Neural cell (in vitro differentiated cells): ENCODE results near the gene RRM1. TPM values are rescaled to one million over a fixed set of nuclear protein-coding genes. Genes with fewer than 3 reads are reported as not detected.

ENCODE experiments used
- H2AFZ ChIP-seq: fragments of 200-600, 300-800 bp; sonication (generic), shearing (Covaris generic); 2 replicates; pipeline ENCODE4 v1.6.0; 2014; ENCODE audit warnings: low read depth, mild to moderate bottlenecking, antibody characterized with exemption, low read length, moderate library complexity
- H3F3A ChIP-seq: fragments of 200-600 bp; shearing (Covaris generic); 2 replicates; pipeline ENCODE4 v1.6.1; 2016; ENCODE audit warnings: mild to moderate bottlenecking, moderate library complexity, mixed read lengths, antibody characterized with exemption, low read length; ENCODE audit not compliant: insufficient read depth, poor library complexity, severe bottlenecking
- H3K27ac ChIP-seq: fragments of 200-600, 300-800 bp; sonication (generic), shearing (Covaris generic); 2 replicates; pipeline ENCODE4 v1.5.1; 2014; ENCODE audit warnings: mild to moderate bottlenecking, low read length, moderate library complexity
- H3K27me3 ChIP-seq: fragments of 300-800, 200-600 bp; sonication (generic), shearing (Covaris generic); 2 replicates; pipeline ENCODE4 v1.6.0; 2014; ENCODE audit warnings: mild to moderate bottlenecking, low read depth, low read length, moderate library complexity; ENCODE audit not compliant: insufficient read depth
- H3K36me3 ChIP-seq: fragments of 300-800, 200-600 bp; sonication (generic), shearing (Covaris generic); 2 replicates; pipeline ENCODE4 v1.5.1; 2014; ENCODE audit warnings: mild to moderate bottlenecking, antibody characterized with exemption, low read length, moderate library complexity; ENCODE audit not compliant: insufficient read depth
- H3K4me2 ChIP-seq: fragments of 300-800, 200-600 bp; sonication (generic), shearing (Covaris generic); 2 replicates; pipeline ENCODE4 v1.6.0; 2014; ENCODE audit warnings: mild to moderate bottlenecking, low read length
- H3K4me3 ChIP-seq: fragments of 300-800, 200-600 bp; sonication (generic), shearing (Covaris generic); 2 replicates; pipeline ENCODE4 v1.5.1; 2014; ENCODE audit warnings: mild to moderate bottlenecking, low read length, moderate library complexity
- H3K79me2 ChIP-seq: fragments of 200-600 bp; shearing (Covaris generic); replicated peaks from 2 replicates; pipeline ENCODE4 v1.6.0; 2014; ENCODE audit warnings: mild to moderate bottlenecking, low read length, moderate library complexity; ENCODE audit not compliant: insufficient read depth
- H3K9ac ChIP-seq: fragments of 300-800, 200-600 bp; sonication (generic), shearing (Covaris generic); 2 replicates; pipeline ENCODE4 v1.6.1; 2016; ENCODE audit warnings: mild to moderate bottlenecking, low read length, mixed read lengths
- H3K9me2 ChIP-seq: fragments of 200-600 bp; shearing (Covaris generic); 2 replicates; pipeline ENCODE4 v1.6.1; 2016; ENCODE audit warnings: mild to moderate bottlenecking, low read length, mixed read lengths; ENCODE audit not compliant: insufficient read depth
- H3K9me3 ChIP-seq: fragments of 200-600, 300-800 bp; sonication (generic), shearing (Covaris generic); 2 replicates; pipeline ENCODE4 v1.6.1; 2016; ENCODE audit warnings: mild to moderate bottlenecking, mixed run types, low read length, moderate library complexity, mixed read lengths
- H4K20me1 ChIP-seq: fragments of 200-600 bp; shearing (Covaris generic); 2 replicates; pipeline ENCODE4 v1.6.1; 2016; ENCODE audit warnings: mild to moderate bottlenecking, mixed run types; ENCODE audit not compliant: insufficient read depth
- CTCF ChIP-seq: fragments of 450-650 bp; IDR thresholded peaks from 2 replicates; pipeline ENCODE4 v1.5.1; 2014; ENCODE audit warnings: antibody characterized with exemption, mild to moderate bottlenecking, moderate library complexity; ENCODE audit not compliant: poor library complexity, severe bottlenecking
- EP300 ChIP-seq: fragments of 450-650 bp; conservative IDR thresholded peaks from 2 replicates; pipeline ENCODE4 v1.6.1; 2014; ENCODE audit warnings: antibody characterized with exemption, mild to moderate bottlenecking, moderate library complexity; ENCODE audit not compliant: poor library complexity, severe bottlenecking
- EZH2 ChIP-seq: fragments of 200-600, 300-800 bp; shearing (Covaris generic), sonication (generic); IDR thresholded peaks from 2 replicates; pipeline ENCODE4 v1.6.1; 2014; ENCODE audit warnings: antibody characterized with exemption, low read length, borderline replicate concordance, mild to moderate bottlenecking; ENCODE audit not compliant: insufficient read depth, poor library complexity, severe bottlenecking
- MXI1 ChIP-seq: fragments of 450-650 bp; conservative IDR thresholded peaks from 2 replicates; pipeline ENCODE4 v1.6.1; 2014; ENCODE audit warnings: antibody characterized with exemption, mild to moderate bottlenecking; ENCODE audit not compliant: poor library complexity, severe bottlenecking
- POLR2AphosphoS5 ChIP-seq: IDR thresholded peaks from 2 replicates; pipeline ENCODE4 v1.6.1; 2012
- RAD21 ChIP-seq: fragments of 450-650 bp; conservative IDR thresholded peaks from 2 replicates; pipeline ENCODE4 v1.6.1; 2014; ENCODE audit warnings: antibody characterized with exemption, mild to moderate bottlenecking, moderate library complexity
- REST ChIP-seq: IDR thresholded peaks from 2 replicates; pipeline ENCODE4 v1.6.1; 2012; ENCODE audit warnings: borderline replicate concordance
- SMC3 ChIP-seq: fragments of 450-650 bp; conservative IDR thresholded peaks from 2 replicates; pipeline ENCODE4 v1.6.1; 2014; ENCODE audit warnings: antibody characterized with exemption, mild to moderate bottlenecking, moderate library complexity; ENCODE audit not compliant: poor library complexity
- TAF1 ChIP-seq: IDR thresholded peaks from 2 replicates; pipeline ENCODE4 v1.6.1; 2012; ENCODE audit warnings: low read depth
- polyA plus RNA-seq: library from polyadenylated mRNA; depleted of rRNA; stranded (reverse); fragments of >200 nt; gene quantifications from 2 replicates; pipeline ENCODE4 v1.2.3, GENCODE V29; 2014

Gene RRM1
- polyA plus RNA-seq, 1 donor from 2014 or later = 65.9 TPM

GRCh38 chr11:4123218-4123617, 28.6 kb downstream of the RRM1 start:
- no peak overlapping the region for H3K27ac ChIP-seq
- no peaks in the 10 kb centered on the region for H3F3A ChIP-seq
- TF ChIP-seq REST = no peak
- no peak for TF ChIP-seq EP300
- TF ChIP-seq SMC3 = no peak
- no peak for TF ChIP-seq TAF1
- TF ChIP-seq RAD21 = no peak
- no peak for TF ChIP-seq CTCF
- no peak for TF ChIP-seq POLR2AphosphoS5
- no peak for TF ChIP-seq EZH2
- TF ChIP-seq MXI1 = no peak
- H3K9me3 ChIP-seq = no peaks in the 10 kb centered on the region
- no peak overlapping the region for H3K4me3 ChIP-seq
- no peaks in the 10 kb centered on the region for H3K27me3 ChIP-seq
- H2AFZ ChIP-seq = no peak overlapping the region
- H3K36me3 ChIP-seq = peaks cover 5% of the 10 kb centered on the region
- H3K9me2 ChIP-seq = no peaks in the 10 kb centered on the region
- no peaks in the 10 kb centered on the region for H3K79me2 ChIP-seq
- H3K9ac ChIP-seq = no peak overlapping the region
- no peak overlapping the region for H3K4me2 ChIP-seq
- no peaks in the 10 kb centered on the region for H4K20me1 ChIP-seq

GRCh38 chr11:4125141-4125540, 30.5 kb downstream of the RRM1 start:
- Histone ChIP-seq H3K4me2 (no peak overlapping the region), H3K9ac (no peak overlapping the region), H3F3A (no peaks in the 10 kb centered on the region), H3K27ac (no peak overlapping the region), H3K79me2 (no peaks in the 10 kb centered on the region), H3K9me2 (no peaks in the 10 kb centered on the region), H3K9me3 (no peaks in the 10 kb centered on the region), H3K4me3 (no peak overlapping the region), H3K36me3 (peaks cover 5% of the 10 kb centered on the region), H2AFZ (no peak overlapping the region), H3K27me3 (no peaks in the 10 kb centered on the region), H4K20me1 (no peaks in the 10 kb centered on the region)
- TF ChIP-seq SMC3 = no peak
- no peak for TF ChIP-seq MXI1
- TF ChIP-seq RAD21 = no peak
- no peak for TF ChIP-seq EP300
- TF ChIP-seq POLR2AphosphoS5 = no peak
- no peak for TF ChIP-seq TAF1
- TF ChIP-seq REST = no peak
- TF ChIP-seq EZH2 = no peak
- no peak for TF ChIP-seq CTCF
